WTC11 (cell line): Measurements from ENCODE around the gene PRKD1. TPM values are rescaled to one million over a fixed set of nuclear protein-coding genes. Genes with fewer than 3 reads are reported as not detected.

Source experiments
- ATAC-seq: fragments of 200-7000 bp; cut with Tn5 transposase; 2 replicates; pipeline ENCODE4 v1.10.0; 2021; ENCODE audit warnings: mild to moderate bottlenecking, moderate library complexity
- CTCF ChIA-PET: fragments of 300-600 bp; sonication (Branson Sonifier 250); formaldehyde crosslinking; loops from one replicate; lab custom pipeline; 2021; ENCODE audit warnings: antibody characterized with exemption; lab: Charles Lee
- POLR2A ChIA-PET: fragments of 350-600 bp; sonication (Branson Sonifier 250); formaldehyde crosslinking; loops from one replicate; lab custom pipeline; 2021; ENCODE audit warnings: antibody characterized with exemption; lab: Charles Lee
- DNase-seq: peaks from one replicate; pipeline ENCODE4 v3.0.0; 2021; ENCODE audit warnings: low spot score
- H3K27ac Mint-ChIP-seq: 2 replicates; pipeline ENCODE4 v1.8.0; 2021; ENCODE audit warnings: mixed read lengths
- H3K27me3 Mint-ChIP-seq: 2 replicates; pipeline ENCODE4 v1.8.0; 2021; ENCODE audit warnings: low read depth, mild to moderate bottlenecking, moderate library complexity, mixed read lengths
- H3K36me3 Mint-ChIP-seq: 2 replicates; pipeline ENCODE4 v1.8.0; 2021; ENCODE audit warnings: mixed read lengths
- H3K4me1 Mint-ChIP-seq: 2 replicates; pipeline ENCODE4 v1.8.0; 2022; ENCODE audit warnings: mixed read lengths
- H3K4me3 Mint-ChIP-seq: 2 replicates; pipeline ENCODE4 v1.8.0; 2021; ENCODE audit warnings: mild to moderate bottlenecking, moderate library complexity, mixed read lengths
- H3K9me3 Mint-ChIP-seq: 2 replicates; pipeline ENCODE4 v1.8.0; 2021; ENCODE audit warnings: mixed read lengths
- CBFB ChIP-seq: sonication (generic); formaldehyde crosslinking; IDR thresholded peaks from 2 replicates; pipeline ENCODE4 v1.8.1; 2022; ENCODE audit warnings: mild to moderate bottlenecking, low read depth, missing genetic modification reagents
- CREM ChIP-seq: sonication (generic); formaldehyde crosslinking; IDR thresholded peaks from 2 replicates; pipeline ENCODE4 v1.8.1; 2022; ENCODE audit warnings: mild to moderate bottlenecking, missing genetic modification reagents, moderate library complexity
- ELF4 ChIP-seq: sonication (generic); formaldehyde crosslinking; IDR thresholded peaks from 2 replicates; pipeline ENCODE4 v1.8.1; 2022; ENCODE audit warnings: low read depth, mild to moderate bottlenecking, moderate library complexity, missing genetic modification reagents
- EMX1 ChIP-seq: fragments of 250-450 bp; sonication (Bioruptor Pico); IDR thresholded peaks from 2 replicates; pipeline ENCODE4 v1.8.0; 2021; ENCODE audit warnings: mild to moderate bottlenecking
- FOXJ3 ChIP-seq: sonication (generic); formaldehyde crosslinking; IDR thresholded peaks from 2 replicates; pipeline ENCODE4 v1.9.0; 2021; ENCODE audit warnings: missing genetic modification reagents, mild to moderate bottlenecking, borderline replicate concordance
- FOXP1 ChIP-seq: sonication (generic); formaldehyde crosslinking; IDR thresholded peaks from 2 replicates; pipeline ENCODE4 v1.8.0; 2022; ENCODE audit warnings: missing genetic modification reagents, mild to moderate bottlenecking, moderate library complexity, borderline replicate concordance
- GRHL2 ChIP-seq: fragments of 250-450 bp; sonication (Bioruptor Pico); IDR thresholded peaks from 2 replicates; pipeline ENCODE4 v1.8.0; 2022; ENCODE audit warnings: mild to moderate bottlenecking, moderate library complexity; ENCODE audit not compliant: insufficient replicate concordance, severe bottlenecking
- GTF2I ChIP-seq: fragments of 250-450 bp; sonication (Bioruptor Pico); conservative IDR thresholded peaks from 2 replicates; pipeline ENCODE4 v1.4.0; 2021; ENCODE audit warnings: mild to moderate bottlenecking
- MYBL2 ChIP-seq: sonication (generic); formaldehyde crosslinking; IDR thresholded peaks from 2 replicates; pipeline ENCODE4 v1.8.1; 2023; ENCODE audit warnings: mild to moderate bottlenecking, moderate library complexity, missing genetic modification reagents
- NFATC4 ChIP-seq: fragments of 250-450 bp; sonication (Bioruptor Pico); IDR thresholded peaks from 2 replicates; pipeline ENCODE4 v1.9.0; 2021; ENCODE audit warnings: mild to moderate bottlenecking
- OVOL2 ChIP-seq: fragments of 250-450 bp; sonication (Bioruptor Pico); IDR thresholded peaks from 2 replicates; pipeline ENCODE4 v1.9.0; 2021; ENCODE audit warnings: mild to moderate bottlenecking, borderline replicate concordance
- PRRX2 ChIP-seq: fragments of 250-450 bp; sonication (Bioruptor Pico); IDR thresholded peaks from 2 replicates; pipeline ENCODE4 v1.8.0; 2021; ENCODE audit warnings: mild to moderate bottlenecking
- RORB ChIP-seq: fragments of 250-450 bp; sonication (Bioruptor Pico); IDR thresholded peaks from 2 replicates; pipeline ENCODE4 v1.9.0; 2021; ENCODE audit warnings: mild to moderate bottlenecking
- SP1 ChIP-seq: sonication (generic); formaldehyde crosslinking; conservative IDR thresholded peaks from 2 replicates; pipeline ENCODE4 v1.8.1; 2022; ENCODE audit warnings: missing genetic modification reagents
- ZNF121 ChIP-seq: sonication (generic); formaldehyde crosslinking; IDR thresholded peaks from 2 replicates; pipeline ENCODE4 v1.8.0; 2023; ENCODE audit warnings: missing genetic modification reagents
- ZNF263 ChIP-seq: sonication (generic); formaldehyde crosslinking; IDR thresholded peaks from 2 replicates; pipeline ENCODE4 v1.8.1; 2022; ENCODE audit warnings: low read depth, mild to moderate bottlenecking, moderate library complexity, missing genetic modification reagents
- ZNF671 ChIP-seq: fragments of 250-450 bp; sonication (Bioruptor Pico); IDR thresholded peaks from 2 replicates; pipeline ENCODE4 v1.8.0; 2021; ENCODE audit warnings: mild to moderate bottlenecking
- total RNA-seq: library from RNA; stranded (reverse); gene quantifications from 3 replicates; pipeline ENCODE4 v1.2.3, GENCODE V29; 2021
- TF ChIP-seq, protein P1 (sequence below): sonication (generic); formaldehyde crosslinking; IDR thresholded peaks from 2 replicates; pipeline ENCODE4 v1.8.0; 2022; ENCODE audit warnings: missing genetic modification reagents
- TF ChIP-seq, protein P2 (sequence below): sonication (generic); formaldehyde crosslinking; IDR thresholded peaks from 2 replicates; pipeline ENCODE4 v1.8.0; 2022; ENCODE audit warnings: mild to moderate bottlenecking, missing genetic modification reagents
- TF ChIP-seq, protein P3 (sequence below): sonication (generic); formaldehyde crosslinking; IDR thresholded peaks from 2 replicates; pipeline ENCODE4 v1.8.1; 2023; ENCODE audit warnings: mild to moderate bottlenecking, missing genetic modification reagents, borderline replicate concordance
- TF ChIP-seq, protein P4 (sequence below): fragments of 250-450 bp; sonication (Bioruptor Pico); conservative IDR thresholded peaks from 2 replicates; pipeline ENCODE4 v1.9.0; 2021; ENCODE audit warnings: mild to moderate bottlenecking
- TF ChIP-seq, protein P5 (sequence below): sonication (generic); formaldehyde crosslinking; IDR thresholded peaks from 2 replicates; pipeline ENCODE4 v1.8.1; 2023; ENCODE audit warnings: mild to moderate bottlenecking, missing genetic modification reagents, moderate library complexity
- TF ChIP-seq, protein P6 (sequence below): sonication (generic); formaldehyde crosslinking; IDR thresholded peaks from 2 replicates; pipeline ENCODE4 v1.8.0; 2022; ENCODE audit warnings: mild to moderate bottlenecking, missing genetic modification reagents

PRKD1 gene
- total RNA-seq, 1 experiment from 2014 or later = 7.6 TPM

DNA sequence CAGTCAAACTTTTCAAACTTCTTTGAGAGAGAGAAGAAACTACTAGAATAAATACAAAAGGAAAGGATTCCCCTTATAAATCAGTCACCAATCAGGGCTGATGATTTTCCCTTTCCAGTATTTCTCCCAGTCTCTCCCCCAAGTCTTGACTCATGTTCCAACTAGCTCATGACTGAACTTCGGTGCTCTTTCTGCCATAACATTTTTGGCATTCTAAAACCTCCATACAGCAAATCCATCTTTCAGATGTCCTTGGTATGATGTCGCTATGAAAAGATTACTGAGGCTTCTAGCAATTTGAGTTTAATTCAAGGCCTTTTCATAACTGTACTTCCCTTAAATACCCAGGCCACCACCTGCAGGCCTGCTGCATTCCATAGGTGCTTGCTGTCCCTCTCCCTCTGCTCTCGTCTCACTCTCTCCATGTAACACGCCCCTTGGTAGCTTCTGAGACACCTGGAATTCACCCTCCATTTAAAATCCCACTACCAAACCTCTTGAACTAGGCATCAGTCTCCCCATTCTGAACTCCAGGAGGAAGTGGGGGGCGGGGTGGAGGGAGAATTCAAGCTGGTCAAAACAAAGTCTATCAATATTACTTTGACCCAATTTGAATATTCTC, 2.4 kb downstream of the PRKD1 start:
- ATAC-seq (peak; percentile 41), DNase-seq (peak; percentile 25)
- no peaks in the 10 kb centered on the region for H3K36me3 Mint-ChIP-seq
- peak overlapping the region; percentile 88 for H3K4me3 Mint-ChIP-seq
- H3K27me3 Mint-ChIP-seq = peaks cover 43% of the 10 kb centered on the region
- TF ChIP-seq, protein P1, sequence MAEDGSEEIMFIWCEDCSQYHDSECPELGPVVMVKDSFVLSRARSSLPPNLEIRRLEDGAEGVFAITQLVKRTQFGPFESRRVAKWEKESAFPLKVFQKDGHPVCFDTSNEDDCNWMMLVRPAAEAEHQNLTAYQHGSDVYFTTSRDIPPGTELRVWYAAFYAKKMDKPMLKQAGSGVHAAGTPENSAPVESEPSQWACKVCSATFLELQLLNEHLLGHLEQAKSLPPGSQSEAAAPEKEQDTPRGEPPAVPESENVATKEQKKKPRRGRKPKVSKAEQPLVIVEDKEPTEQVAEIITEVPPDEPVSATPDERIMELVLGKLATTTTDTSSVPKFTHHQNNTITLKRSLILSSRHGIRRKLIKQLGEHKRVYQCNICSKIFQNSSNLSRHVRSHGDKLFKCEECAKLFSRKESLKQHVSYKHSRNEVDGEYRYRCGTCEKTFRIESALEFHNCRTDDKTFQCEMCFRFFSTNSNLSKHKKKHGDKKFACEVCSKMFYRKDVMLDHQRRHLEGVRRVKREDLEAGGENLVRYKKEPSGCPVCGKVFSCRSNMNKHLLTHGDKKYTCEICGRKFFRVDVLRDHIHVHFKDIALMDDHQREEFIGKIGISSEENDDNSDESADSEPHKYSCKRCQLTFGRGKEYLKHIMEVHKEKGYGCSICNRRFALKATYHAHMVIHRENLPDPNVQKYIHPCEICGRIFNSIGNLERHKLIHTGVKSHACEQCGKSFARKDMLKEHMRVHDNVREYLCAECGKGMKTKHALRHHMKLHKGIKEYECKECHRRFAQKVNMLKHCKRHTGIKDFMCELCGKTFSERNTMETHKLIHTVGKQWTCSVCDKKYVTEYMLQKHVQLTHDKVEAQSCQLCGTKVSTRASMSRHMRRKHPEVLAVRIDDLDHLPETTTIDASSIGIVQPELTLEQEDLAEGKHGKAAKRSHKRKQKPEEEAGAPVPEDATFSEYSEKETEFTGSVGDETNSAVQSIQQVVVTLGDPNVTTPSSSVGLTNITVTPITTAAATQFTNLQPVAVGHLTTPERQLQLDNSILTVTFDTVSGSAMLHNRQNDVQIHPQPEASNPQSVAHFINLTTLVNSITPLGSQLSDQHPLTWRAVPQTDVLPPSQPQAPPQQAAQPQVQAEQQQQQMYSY (CRISPR knock-in tag) = no peak
- no peak for TF ChIP-seq ZNF263 (CRISPR knock-in tag)
- no peak for TF ChIP-seq GRHL2 (CRISPR knock-in tag)
- TF ChIP-seq, protein P2, sequence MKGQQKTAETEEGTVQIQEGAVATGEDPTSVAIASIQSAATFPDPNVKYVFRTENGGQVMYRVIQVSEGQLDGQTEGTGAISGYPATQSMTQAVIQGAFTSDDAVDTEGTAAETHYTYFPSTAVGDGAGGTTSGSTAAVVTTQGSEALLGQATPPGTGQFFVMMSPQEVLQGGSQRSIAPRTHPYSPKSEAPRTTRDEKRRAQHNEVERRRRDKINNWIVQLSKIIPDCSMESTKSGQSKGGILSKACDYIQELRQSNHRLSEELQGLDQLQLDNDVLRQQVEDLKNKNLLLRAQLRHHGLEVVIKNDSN = no peak
- TF ChIP-seq OVOL2 (CRISPR knock-in tag) = no peak
- TF ChIP-seq, protein P3, sequence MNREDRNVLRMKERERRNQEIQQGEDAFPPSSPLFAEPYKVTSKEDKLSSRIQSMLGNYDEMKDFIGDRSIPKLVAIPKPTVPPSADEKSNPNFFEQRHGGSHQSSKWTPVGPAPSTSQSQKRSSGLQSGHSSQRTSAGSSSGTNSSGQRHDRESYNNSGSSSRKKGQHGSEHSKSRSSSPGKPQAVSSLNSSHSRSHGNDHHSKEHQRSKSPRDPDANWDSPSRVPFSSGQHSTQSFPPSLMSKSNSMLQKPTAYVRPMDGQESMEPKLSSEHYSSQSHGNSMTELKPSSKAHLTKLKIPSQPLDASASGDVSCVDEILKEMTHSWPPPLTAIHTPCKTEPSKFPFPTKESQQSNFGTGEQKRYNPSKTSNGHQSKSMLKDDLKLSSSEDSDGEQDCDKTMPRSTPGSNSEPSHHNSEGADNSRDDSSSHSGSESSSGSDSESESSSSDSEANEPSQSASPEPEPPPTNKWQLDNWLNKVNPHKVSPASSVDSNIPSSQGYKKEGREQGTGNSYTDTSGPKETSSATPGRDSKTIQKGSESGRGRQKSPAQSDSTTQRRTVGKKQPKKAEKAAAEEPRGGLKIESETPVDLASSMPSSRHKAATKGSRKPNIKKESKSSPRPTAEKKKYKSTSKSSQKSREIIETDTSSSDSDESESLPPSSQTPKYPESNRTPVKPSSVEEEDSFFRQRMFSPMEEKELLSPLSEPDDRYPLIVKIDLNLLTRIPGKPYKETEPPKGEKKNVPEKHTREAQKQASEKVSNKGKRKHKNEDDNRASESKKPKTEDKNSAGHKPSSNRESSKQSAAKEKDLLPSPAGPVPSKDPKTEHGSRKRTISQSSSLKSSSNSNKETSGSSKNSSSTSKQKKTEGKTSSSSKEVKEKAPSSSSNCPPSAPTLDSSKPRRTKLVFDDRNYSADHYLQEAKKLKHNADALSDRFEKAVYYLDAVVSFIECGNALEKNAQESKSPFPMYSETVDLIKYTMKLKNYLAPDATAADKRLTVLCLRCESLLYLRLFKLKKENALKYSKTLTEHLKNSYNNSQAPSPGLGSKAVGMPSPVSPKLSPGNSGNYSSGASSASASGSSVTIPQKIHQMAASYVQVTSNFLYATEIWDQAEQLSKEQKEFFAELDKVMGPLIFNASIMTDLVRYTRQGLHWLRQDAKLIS = no peak
- TF ChIP-seq PRRX2 (CRISPR knock-in tag) = no peak
- TF ChIP-seq NFATC4 = no peak
- peaks cover 29% of the 10 kb centered on the region for H3K4me1 Mint-ChIP-seq
- H3K27ac Mint-ChIP-seq = no peak overlapping the region
- CTCF ChIA-PET = interaction anchor here (1.0 kb wide), 1 partner anchor 290 kb away, joined by 4 read pairs; no protein-coding TSS in a partner anchor
- POLR2A ChIA-PET = interaction anchor here (0.6 kb wide), 1 partner anchor 394 kb away, joined by 3 read pairs; no protein-coding TSS in a partner anchor
- no peaks in the 10 kb centered on the region for H3K9me3 Mint-ChIP-seq

DNA sequence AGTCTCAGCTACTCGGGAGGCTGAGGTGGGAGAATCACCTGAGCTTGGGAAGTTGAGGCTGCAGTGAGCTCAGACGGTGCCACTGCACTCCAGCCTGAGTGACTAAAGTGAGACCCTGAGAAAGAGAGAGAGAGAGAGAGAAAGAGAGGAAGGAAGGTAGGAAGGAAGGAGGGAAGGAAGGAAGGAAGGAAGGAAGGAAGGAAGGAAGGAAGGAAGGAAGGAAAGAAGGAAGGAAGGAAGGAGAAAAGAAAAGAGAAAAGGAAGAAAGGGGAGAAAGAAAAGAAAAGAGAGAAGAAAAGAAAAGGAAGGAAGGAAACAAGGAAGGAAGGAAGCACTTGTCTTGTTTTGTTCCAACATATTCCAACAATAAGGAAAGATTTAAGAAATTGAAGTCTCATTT, 7.8 kb downstream of the PRKD1 start:
- no peak overlapping the region for H3K4me3 Mint-ChIP-seq
- H3K27ac Mint-ChIP-seq = 0 out of 2 replicates have a peak overlapping the region, but pooled peaks have one; percentile 56
- CTCF ChIA-PET = no interaction called here
- H3K4me1 Mint-ChIP-seq = peaks cover 6% of the 10 kb centered on the region
- H3K9me3 Mint-ChIP-seq = no peaks in the 10 kb centered on the region
- H3K27me3 Mint-ChIP-seq = peaks cover 4% of the 10 kb centered on the region
- no peak for DNase-seq
- no peaks in the 10 kb centered on the region for H3K36me3 Mint-ChIP-seq
- POLR2A ChIA-PET = interaction anchor here (0.7 kb wide), 1 partner anchor 246 kb away, joined by 4 read pairs; no protein-coding TSS in a partner anchor
- no peak for ATAC-seq
- no peak for TF ChIP-seq CBFB (CRISPR knock-in tag)
- no peak for TF ChIP-seq ELF4 (CRISPR knock-in tag)
- TF ChIP-seq, protein P4, sequence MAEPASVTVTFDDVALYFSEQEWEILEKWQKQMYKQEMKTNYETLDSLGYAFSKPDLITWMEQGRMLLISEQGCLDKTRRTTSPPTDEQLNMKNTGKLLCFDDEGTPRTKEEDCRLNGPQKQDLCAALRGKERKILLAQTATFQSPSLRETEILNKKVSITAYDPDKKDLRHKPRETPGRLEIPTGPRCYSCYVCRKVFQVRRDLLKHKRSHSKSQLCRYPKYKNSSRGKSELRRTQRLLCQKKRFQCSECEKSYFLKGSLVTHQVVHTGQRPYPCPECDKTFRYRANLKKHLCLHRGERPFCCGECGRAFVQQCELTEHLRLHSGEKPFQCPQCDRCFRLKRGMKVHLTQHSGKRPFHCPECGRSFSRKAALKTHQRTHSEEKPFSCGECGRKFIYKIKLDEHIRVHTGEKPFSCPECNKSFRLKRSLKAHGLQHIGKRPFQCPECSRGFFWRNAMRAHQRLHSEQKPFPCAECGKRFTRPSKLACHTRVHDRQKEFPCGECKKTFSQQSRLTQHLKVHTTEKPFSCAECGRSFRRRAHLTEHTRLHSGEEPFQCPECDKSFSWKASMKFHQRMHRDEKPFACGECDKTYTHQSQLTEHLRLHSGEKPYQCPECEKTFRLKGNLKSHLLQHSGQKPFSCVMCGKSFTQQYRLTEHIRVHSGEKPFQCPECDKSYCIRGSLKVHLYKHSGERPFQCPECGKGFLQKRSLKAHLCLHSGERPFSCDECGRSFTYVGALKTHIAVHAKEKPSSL (CRISPR knock-in tag) = no peak
- no peak for TF ChIP-seq RORB (CRISPR knock-in tag)
- TF ChIP-seq ZNF671 (CRISPR knock-in tag) = no peak
- no peak for TF ChIP-seq MYBL2 (CRISPR knock-in tag)
- TF ChIP-seq CREM (CRISPR knock-in tag) = no peak
- TF ChIP-seq GTF2I (CRISPR knock-in tag) = no peak
- TF ChIP-seq FOXP1 (CRISPR knock-in tag) = no peak
- TF ChIP-seq SP1 (CRISPR knock-in tag) = no peak
- TF ChIP-seq, protein P5, sequence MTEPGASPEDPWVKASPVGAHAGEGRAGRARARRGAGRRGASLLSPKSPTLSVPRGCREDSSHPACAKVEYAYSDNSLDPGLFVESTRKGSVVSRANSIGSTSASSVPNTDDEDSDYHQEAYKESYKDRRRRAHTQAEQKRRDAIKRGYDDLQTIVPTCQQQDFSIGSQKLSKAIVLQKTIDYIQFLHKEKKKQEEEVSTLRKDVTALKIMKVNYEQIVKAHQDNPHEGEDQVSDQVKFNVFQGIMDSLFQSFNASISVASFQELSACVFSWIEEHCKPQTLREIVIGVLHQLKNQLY (CRISPR knock-in tag) = no peak
- TF ChIP-seq, protein P6, sequence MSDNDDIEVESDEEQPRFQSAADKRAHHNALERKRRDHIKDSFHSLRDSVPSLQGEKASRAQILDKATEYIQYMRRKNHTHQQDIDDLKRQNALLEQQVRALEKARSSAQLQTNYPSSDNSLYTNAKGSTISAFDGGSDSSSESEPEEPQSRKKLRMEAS (CRISPR knock-in tag) = no peak
- TF ChIP-seq EMX1 (CRISPR knock-in tag) = no peak
- no peak for TF ChIP-seq GRHL2 (CRISPR knock-in tag)
- TF ChIP-seq FOXJ3 (CRISPR knock-in tag) = no peak
- TF ChIP-seq ZNF121 (CRISPR knock-in tag) = no peak
- TF ChIP-seq ZNF263 (CRISPR knock-in tag) = no peak
